GM12801 (cell line): ENCODE measurements around the gene ENDOD1.

Experiments
- TF ChIP-seq, protein P1 (sequence below): IDR thresholded peaks from one replicate; pipeline ENCODE4 v1.5.1; 2011; ENCODE audit warnings: control low read depth; ENCODE audit not compliant: insufficient read length; ENCODE audit errors: extremely low read depth

ENDOD1 gene

DNA sequence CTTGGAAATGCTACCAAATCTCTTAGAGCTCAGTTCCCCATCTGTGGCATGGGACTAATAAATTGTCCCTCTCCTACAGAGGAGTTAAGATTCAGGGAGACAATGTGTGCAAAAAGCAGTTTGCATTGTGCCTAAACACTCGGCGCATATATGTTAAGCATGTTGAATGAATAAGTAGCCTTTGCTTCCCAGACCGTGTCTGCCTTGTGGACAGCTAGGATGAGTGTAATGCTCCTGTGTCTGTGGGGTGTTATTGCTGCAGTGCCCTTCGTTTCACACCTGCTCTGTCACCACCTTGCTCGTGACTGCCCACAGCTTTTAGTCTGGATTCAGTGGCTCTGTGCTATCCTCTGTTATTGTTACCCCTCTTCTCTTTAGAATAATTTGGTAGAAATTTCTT is 14.1 kb downstream of the ENDOD1 start:
- TF ChIP-seq, protein P1, sequence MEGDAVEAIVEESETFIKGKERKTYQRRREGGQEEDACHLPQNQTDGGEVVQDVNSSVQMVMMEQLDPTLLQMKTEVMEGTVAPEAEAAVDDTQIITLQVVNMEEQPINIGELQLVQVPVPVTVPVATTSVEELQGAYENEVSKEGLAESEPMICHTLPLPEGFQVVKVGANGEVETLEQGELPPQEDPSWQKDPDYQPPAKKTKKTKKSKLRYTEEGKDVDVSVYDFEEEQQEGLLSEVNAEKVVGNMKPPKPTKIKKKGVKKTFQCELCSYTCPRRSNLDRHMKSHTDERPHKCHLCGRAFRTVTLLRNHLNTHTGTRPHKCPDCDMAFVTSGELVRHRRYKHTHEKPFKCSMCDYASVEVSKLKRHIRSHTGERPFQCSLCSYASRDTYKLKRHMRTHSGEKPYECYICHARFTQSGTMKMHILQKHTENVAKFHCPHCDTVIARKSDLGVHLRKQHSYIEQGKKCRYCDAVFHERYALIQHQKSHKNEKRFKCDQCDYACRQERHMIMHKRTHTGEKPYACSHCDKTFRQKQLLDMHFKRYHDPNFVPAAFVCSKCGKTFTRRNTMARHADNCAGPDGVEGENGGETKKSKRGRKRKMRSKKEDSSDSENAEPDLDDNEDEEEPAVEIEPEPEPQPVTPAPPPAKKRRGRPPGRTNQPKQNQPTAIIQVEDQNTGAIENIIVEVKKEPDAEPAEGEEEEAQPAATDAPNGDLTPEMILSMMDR: no peak

DNA sequence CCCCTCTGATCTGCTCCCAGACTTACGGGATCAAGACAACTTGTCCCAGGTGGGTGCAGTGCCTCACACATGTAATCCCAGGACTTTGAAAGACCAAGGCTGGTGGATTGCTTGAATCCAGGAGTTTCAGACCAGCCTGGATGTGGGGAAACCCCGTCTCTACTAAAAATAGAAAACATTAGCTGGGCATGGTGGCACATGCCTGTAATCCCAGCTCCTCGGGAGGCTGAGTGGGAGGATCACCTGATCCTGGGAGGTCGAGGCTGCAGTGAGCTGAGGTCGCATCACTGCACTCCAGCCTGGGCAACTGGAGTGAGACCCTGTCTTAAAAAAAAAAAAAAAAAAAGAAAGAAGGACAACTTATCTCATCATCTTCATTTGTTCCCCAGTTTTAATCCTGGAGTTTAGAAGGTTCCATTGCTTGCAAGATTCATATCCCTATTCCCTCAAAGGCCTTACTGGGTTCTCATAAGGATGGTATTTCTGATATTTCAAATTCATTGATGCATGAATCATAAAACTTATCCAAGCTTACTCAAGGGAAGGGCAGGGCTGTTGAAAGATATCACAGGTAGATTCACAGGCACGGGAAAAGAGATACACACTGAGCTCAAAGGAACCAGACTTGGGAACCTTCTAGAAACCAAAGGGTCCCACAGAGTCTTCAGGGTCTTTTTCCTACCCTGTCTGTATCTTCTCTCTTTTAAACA is 14.6 kb downstream of the ENDOD1 start:
- TF ChIP-seq, protein P1: no peak

DNA sequence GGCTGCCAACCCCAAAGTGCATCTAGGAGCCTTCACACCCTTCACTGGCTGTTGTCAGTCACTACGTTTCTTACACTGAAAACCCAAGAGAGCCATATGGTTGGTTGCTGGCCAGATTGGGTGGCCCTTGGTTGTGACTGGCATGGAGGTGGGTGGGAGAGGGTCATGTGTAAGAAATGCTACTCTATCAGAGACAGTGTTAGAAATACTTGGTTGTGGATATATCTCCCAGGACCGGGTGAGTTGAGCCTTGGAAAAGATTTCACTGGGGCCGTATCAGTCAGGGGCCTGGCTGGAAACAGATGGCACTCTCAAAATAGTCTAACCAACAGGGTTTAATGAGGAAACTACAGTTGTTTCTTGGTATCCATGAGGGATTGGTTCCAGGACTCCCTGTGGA is 15.2 kb downstream of the ENDOD1 start:
- TF ChIP-seq, protein P1: no peak

DNA sequence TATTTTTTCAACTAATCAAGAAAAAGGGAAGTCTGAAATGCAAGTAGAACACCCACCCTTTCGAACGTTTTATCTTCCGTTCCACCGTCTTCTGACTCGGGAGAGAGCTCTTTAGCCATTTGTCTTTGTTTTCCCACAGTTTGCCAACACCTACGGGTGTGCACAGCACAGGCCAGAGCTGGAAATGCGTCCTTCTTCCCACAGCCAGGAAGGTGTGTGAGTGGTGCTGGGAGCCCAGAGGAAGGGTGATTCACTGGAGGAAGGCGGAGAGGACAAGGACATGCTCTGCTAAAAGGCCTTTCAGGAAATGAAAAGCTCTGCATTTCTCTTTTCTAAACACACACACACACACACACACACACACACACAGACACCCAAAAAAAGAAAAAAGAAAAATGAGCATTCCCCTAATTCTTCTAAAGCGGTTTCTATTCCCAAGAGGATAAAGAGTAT is 18.5 kb downstream of the ENDOD1 start:
- TF ChIP-seq, protein P1: no peak

DNA sequence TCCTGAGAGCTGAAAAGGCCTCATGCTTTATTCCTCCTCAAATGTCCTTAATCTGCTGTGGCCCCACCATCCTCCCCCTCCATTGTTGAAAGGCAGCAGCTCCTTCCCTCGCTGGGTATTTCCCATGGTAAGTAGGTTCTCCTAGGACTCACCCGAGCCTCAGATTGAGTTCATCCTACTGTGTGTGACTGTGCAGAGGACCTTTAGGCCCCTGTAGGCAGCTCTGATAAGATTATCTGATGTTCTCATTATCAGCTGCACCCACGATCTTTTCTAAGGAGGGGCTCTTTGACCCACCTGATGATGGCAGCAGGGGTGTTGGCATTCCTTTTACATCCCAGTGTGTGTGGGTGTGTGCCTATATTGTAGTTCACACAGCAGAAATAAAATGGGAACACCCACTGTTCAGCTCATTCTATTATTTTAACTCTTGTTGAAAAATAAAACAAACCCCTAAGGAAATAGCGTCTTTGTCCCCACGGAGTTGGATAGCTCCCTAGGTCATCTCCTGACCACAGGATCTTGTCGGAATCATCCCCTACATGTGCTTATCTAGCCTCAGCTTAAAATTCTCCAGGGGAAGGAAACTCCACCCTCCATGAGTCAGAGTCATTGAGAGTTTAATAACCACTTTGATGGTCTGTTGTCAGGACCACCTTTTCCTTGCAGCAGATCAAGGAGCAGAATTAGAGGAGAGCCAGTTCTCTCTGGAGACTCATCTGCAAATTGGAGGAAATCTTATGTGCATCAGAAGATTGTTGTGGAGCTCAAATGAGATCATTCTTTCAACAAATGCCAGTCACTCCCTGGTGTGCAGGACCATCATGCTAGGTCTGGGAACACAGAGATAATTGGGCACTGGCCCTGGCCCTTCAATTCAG is 19.3 kb downstream of the ENDOD1 start:
- TF ChIP-seq, protein P1: no peak

DNA sequence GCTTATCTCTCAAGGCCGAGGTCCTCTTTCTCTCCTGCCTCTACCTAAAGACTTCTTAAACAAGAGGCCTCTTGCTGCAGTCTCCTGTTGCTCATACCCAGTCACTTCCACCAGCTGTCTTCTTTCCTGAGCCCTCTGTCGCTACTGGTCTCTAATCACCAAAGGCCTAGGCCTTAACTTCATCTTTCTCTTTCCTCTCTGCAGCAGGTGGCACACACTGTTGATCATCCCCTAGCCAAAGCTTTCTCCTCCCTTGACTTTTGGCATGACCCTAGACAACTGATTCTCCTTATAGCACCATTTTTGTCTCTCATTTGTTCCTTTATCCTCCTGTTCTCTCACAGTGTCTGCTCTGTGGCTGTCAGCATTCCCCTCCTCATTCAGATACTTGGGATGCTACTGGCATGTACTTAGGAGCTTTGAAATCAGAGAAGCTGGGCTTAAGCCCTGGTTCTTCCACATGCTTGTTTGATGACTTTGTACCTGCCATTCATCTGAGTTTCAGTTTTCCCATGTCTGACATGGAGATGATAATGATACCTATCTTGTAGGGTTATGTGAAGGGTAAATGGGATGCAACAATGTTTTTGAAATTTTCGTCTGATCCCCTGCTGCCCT is 22.4 kb downstream of the ENDOD1 start:
- TF ChIP-seq, protein P1: no peak

DNA sequence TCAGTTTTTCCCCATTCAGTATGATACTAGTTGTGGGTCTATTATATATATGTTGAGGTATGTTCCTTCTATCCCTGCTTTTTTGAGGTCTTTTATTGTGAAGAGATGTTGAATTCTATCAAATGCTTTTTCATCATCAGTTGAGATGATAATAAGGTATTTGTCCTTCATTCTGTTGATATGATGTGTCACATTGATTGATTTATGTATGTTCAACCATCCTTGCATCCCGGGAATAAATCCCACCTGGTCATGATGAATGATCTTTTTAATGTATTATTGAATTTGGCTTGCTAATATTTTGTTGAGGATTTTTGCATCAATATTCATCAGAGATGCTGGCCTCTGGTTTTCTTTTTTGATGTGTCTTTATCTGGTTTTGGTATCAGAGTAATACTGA is 26.0 kb downstream of the ENDOD1 start:
- TF ChIP-seq, protein P1: no peak
